VCaP (cell line): ENCODE results near the gene FN3K.
A peak's percentile ranks its signal among the peaks of the same experiment; 100 is the strongest.

Source experiments
- H3K27ac ChIP-seq: fragments of 450-650 bp; 2 replicates; pipeline ENCODE4 v1.5.1; 2017
- TF ChIP-seq, protein P1 (sequence below): fragments of 450-650 bp; conservative IDR thresholded peaks from 2 replicates; pipeline ENCODE4 v1.5.1; 2017; ENCODE audit warnings: mild to moderate bottlenecking, moderate library complexity

The FN3K gene

DNA sequence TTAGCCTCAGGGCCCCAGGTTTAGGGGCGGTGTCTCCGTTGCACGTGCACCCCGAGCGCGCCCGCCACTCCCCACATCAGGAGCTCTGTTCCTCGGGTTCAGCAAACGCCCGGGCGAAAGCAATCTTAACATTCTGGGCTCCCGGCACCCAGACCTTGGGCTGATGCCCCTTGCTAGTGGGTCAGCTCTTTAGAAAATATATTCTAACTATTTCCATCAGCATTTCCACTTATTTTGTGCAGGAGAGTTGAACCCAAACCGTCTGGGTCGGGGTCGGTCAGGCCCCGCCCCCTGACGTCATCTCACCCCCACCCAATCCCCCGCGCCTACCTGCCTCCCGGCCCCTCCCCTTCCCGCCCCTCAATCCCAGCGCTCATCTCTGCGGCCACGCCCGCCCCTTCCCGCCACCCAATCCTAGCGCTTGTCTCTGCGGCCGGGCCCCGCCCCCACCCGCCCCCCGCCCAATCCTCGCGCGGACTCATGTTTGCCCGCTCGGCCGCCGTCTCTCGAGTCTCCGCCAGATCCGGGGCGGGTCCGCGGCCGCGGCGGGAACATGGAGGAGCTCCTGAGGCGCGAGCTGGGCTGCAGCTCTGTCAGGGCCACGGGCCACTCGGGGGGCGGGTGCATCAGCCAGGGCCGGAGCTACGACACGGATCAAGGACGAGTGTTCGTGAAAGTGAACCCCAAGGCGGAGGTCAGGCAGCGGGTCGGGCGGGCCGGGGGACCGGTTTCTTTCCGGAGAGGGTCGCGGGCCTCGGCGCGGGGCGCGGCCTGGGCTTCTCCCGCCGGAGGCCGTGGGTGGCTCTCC is 19.0 kb upstream of the FN3K start, which contains the start of gene FN3KRP:
FN3KRP (plus strand) TSS at position 504 of the 808 bp plus-strand sequence; CDS start at position 554, 50 bp downstream.
- TF ChIP-seq, protein P1, sequence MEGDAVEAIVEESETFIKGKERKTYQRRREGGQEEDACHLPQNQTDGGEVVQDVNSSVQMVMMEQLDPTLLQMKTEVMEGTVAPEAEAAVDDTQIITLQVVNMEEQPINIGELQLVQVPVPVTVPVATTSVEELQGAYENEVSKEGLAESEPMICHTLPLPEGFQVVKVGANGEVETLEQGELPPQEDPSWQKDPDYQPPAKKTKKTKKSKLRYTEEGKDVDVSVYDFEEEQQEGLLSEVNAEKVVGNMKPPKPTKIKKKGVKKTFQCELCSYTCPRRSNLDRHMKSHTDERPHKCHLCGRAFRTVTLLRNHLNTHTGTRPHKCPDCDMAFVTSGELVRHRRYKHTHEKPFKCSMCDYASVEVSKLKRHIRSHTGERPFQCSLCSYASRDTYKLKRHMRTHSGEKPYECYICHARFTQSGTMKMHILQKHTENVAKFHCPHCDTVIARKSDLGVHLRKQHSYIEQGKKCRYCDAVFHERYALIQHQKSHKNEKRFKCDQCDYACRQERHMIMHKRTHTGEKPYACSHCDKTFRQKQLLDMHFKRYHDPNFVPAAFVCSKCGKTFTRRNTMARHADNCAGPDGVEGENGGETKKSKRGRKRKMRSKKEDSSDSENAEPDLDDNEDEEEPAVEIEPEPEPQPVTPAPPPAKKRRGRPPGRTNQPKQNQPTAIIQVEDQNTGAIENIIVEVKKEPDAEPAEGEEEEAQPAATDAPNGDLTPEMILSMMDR, result no peak
- peak within 1 kb of the TSS; percentile 70 for H3K27ac ChIP-seq

DNA sequence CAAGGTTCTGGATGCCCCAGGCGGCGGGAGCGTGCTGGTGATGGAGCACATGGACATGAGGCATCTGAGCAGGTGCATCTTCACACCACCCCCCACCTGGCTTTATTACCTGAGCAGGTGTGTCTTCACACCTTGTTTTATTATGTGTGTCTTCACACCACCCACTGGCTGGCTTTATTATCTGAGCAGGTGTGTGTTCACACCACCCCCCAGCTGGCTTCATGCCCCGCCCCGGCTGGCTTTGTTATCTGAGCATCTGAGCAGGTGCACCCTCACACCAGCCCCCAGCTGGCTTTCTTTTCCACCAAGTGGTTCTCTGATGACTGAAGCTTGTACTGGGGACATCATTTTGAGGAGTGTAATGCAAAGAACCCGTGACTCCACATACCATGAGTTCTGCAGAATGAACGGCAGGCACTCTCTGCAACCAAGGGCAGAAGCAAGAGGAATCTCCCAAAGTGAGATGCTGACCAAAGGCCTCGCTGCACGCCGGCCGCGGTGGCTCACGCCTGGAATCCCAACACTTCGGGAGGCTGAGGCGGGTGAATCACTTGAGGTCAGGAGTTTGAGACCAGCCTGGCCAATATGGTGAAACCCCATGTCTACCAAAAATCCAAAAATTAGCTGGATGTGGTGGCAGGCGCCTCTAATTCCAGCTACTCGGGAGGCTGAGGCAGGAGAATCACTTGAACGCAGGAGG is 16.3 kb upstream of the FN3K start:
- no peak overlapping the region; the same call in 1 of the 2 replicates for H3K27ac ChIP-seq
- TF ChIP-seq, protein P1, result no peak

DNA sequence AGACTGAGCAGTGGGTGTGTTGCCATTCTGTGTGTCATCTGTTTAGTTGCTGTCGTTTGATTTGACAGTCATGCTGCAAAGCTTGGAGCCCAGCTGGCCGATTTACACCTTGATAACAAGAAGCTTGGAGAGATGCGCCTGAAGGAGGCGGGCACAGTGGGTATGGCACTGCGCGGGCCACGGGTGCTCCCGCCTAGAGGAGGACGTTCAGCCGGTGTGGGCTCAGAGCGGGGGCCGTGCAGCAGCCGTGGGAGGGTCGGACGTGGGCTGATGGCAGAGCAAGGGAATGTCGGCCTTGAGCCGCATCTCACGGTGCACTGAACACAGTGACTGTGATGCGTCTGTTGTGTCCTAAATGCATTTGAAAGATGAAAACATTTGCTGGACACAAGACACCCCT is 15.2 kb upstream of the FN3K start:
- TF ChIP-seq, protein P1, result no peak
- H3K27ac ChIP-seq, result no peak overlapping the region

DNA sequence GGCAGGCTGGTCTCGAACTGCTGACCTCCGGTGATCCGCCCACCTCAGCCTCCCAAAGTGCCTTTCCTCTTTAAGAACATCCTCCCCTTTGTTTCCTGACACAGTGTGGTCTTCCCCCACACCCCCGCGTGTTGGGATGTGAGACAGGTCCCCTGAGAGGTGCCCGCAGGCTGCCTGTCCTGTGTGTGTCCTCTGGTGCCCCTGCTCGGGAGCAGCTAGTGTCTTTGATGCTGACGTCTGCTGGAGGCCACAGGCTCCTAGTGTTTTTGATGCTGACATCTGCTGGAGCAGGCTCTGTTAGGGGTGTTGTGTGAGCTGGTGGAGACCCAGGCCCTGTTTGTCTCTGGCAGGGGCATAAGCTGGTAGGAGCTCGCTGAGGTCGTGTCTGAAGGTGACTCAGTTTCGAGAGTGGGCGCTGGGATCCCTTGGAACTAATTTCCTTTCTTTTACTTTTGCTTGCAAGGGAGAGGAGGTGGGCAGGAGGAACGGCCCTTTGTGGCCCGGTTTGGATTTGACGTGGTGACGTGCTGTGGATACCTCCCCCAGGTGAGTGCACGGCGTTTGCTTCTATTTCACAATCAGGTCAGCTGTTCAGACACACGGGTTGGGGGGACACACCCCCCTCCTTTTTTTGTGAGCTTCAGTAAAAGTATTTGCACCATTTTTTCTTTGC is 12.9 kb upstream of the FN3K start:
- H3K27ac ChIP-seq, result no peak overlapping the region
- TF ChIP-seq, protein P1, result no peak

DNA sequence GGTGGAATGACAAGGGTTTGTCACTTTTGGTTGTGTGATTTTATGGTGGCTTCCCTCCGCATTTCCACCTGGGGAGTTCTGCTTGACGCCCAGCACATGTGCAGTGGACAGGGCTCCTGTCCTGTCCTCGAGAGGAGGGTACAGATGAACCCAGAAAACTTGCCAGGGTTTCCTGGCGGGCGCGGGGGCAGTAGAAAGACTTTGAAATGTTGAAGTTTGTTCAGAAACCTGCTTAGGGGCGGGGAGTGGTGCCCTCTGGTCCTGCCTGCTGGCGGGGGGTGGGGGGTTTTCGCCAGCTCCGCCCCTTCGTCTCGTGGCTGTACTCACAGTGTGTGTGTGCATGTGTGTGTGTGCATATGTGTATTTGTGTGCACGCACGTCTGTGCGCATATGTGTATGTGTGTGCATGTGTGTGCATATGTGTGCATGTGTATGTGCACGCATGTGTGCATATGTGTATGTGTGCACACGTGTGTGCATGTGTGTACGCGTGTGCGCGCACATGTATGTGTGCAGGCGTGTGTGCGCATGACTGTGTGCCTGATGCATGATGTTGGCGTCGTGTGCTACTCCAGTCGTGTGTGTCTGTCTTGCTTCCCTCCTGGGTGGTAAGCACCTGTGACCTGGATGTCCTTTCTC is 12.1 kb upstream of the FN3K start:
- no peak overlapping the region for H3K27ac ChIP-seq
- TF ChIP-seq, protein P1, result no peak

DNA sequence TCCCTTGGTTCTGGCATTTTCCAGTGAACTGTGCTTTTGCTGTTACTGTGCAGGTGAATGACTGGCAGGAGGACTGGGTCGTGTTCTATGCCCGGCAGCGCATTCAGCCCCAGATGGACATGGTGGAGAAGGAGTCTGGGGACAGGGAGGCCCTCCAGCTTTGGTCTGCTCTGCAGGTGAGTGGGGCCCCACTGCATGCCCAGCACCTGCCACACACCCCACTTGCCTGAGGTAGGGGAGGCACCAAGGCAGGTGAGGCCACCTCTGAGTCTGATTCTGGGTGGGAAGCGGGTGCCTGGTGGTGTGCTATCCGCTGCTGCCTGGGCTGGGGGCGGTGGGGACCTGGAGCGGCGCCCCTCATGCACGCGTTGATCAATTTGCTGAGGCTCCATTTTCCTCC is 9.0 kb upstream of the FN3K start:
- TF ChIP-seq, protein P1, result no peak
- no peak overlapping the region for H3K27ac ChIP-seq
